Epidermal melanocyte (primary cell): ENCODE data around the gene RAB15.
"Not testable (repeated sequence)": the region's sequence is repeated elsewhere in the genome, so short reads cannot be mapped to it uniquely, and the experiment has no call there.

Experiments
- DNase-seq: peaks from one replicate; pipeline ENCODE4 v3.0.0; 2011; ENCODE audit warnings: low spot score; ENCODE audit not compliant: insufficient read length

Gene RAB15

GRCh38 chr14:64913477-64913876 is 58.7 kb downstream of the RAB15 start:
- DNase-seq = not testable (repeated sequence)

- no peak for DNase-seq
Measured at GRCh38 chr14:64912261-64912660, 59.9 kb downstream of the RAB15 start.

GRCh38 chr14:64910847-64911495 is 61.2 kb downstream of the RAB15 start:
- DNase-seq = no peak

GRCh38 chr14:64906022-64906421 is 66.1 kb downstream of the RAB15 start:
- DNase-seq = no peak

GRCh38 chr14:64899958-64900357 is 72.2 kb downstream of the RAB15 start:
- DNase-seq = no peak
